Measurements from ENCODE around the gene ZDBF2.
"Not testable (repeated sequence)": the region's sequence is repeated elsewhere in the genome, so short reads cannot be mapped to it uniquely, and the experiment has no call there.

ZDBF2 gene

DNA sequence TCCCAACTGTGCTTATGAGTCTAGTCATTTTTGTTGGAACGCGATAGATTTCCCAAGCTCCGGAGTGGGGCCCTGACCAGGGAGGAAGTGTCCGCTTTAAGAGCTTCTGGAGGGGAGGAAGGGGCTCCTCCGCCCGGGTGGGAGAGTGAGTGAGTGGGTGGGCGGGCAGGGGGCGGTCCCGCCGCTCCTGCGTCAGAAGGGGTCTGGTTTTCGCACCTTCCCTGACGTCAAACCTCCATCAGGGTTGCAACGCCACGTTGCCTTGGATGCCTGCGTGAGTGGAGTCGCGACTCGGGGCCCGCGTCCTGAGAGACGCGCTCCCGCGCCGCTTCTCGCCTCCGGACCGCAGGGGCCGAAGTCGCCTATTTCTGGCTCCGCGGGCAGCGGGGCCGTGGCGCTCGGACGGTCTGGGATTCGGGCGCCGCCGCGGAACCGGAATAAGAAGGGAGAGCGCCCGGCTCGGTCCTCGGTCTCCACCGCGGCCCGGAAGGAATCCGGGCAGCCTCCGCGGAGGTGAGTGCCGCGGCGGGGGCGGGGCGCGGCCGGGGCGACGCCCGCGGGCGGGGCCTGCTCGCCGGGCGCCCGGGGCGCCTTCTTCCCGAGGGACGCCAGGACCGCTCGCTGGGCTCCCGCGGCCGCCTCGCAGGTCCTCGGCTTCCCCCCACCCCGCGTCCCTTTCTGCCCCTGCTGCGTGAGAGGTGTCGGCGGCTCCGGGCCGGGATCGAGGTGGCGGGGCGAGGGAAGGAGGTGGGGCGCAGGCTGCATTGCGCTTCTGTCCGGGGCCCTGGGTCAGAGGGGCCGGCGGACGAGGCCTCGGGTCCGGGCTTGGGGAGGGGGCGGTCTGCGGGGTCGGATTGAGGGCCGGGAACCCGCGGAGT, at the start of gene ZDBF2:
Gene ZDBF2 (plus strand): TSS at position 230 of the 878 bp plus-strand sequence. CDS start 7,187 bp downstream, outside the sequence.
- no peak for TF ChIP-seq CTCF (IDR thresholded peaks at IDR 0.05; ENCODE audit: control insufficient read depth, extremely low read depth, insufficient read depth)
- DNase-seq (ENCODE audit: low read depth): no peak
- peak within 1 kb of the TSS; percentile 56 for H3K4me3 ChIP-seq (ENCODE audit: low read depth, low read length)

- no peak for DNase-seq (ENCODE audit: low read depth)
- TF ChIP-seq CTCF (IDR thresholded peaks at IDR 0.05; ENCODE audit: control insufficient read depth, extremely low read depth, insufficient read depth): no peak
- H3K4me3 ChIP-seq (ENCODE audit: low read depth, low read length): no peak overlapping the region
Observed at GRCh38 chr2:206225435-206226232, 48.8 kb upstream of the ZDBF2 start.

DNA sequence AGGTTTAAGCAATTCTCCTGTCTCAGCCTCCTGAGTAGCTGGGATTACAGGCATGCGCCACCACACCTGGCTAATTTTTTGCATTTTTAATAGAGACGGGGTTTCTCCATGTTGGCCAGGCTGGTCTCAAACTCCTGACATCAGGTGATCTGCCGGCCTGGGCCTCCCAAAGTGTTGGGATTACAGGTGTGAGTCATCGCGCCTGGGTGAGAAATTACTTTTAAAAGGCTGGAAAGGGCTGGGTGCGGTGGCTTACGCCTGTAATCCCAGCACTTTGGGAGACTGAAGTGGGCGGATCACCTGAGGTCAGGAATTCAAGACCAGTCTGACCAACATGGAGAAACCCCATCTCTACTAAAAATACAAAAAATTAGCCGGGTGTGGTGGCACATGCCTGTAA, 45.8 kb upstream of the ZDBF2 start:
- DNase-seq (ENCODE audit: low read depth); H3K4me3 ChIP-seq (ENCODE audit: low read depth, low read length): not testable (repeated sequence)

GRCh38 chr2:206229642-206230041, 44.8 kb upstream of the ZDBF2 start:
- no peak for TF ChIP-seq CTCF (IDR thresholded peaks at IDR 0.05; ENCODE audit: control insufficient read depth, extremely low read depth, insufficient read depth)
- no peak overlapping the region for H3K4me3 ChIP-seq (ENCODE audit: low read depth, low read length)
- no peak for DNase-seq (ENCODE audit: low read depth)

- TF ChIP-seq CTCF (IDR thresholded peaks at IDR 0.05; ENCODE audit: control insufficient read depth, extremely low read depth, insufficient read depth): no peak
- H3K4me3 ChIP-seq (ENCODE audit: low read depth, low read length): no peak overlapping the region
- no peak for DNase-seq (ENCODE audit: low read depth)
Observed at GRCh38 chr2:206230060-206230762, 44.3 kb upstream of the ZDBF2 start.

GRCh38 chr2:206231669-206232286, 42.7 kb upstream of the ZDBF2 start:
- no peak for TF ChIP-seq CTCF (IDR thresholded peaks at IDR 0.05; ENCODE audit: control insufficient read depth, extremely low read depth, insufficient read depth)
- no peak for DNase-seq (ENCODE audit: low read depth)
- H3K4me3 ChIP-seq (ENCODE audit: low read depth, low read length): no peak overlapping the region
